IMR-90 (cell line): ENCODE data around the gene BTBD6. TPM values are rescaled to one million over a fixed set of nuclear protein-coding genes. Genes with fewer than 3 reads are reported as not detected.

Experiments used
- ATAC-seq: fragments of 200-7000 bp; cut with Tn5 transposase; 2 replicates; pipeline ENCODE4 v1.9.1; 2020; ENCODE audit warnings: low read depth, mild to moderate bottlenecking, moderate library complexity
- BruUV-seq: library from RNA; stranded (reverse); fragments of 400-500 nt; replicated peaks from 2 replicates; lab custom pipeline; 2021; lab: Mats Ljungman, UMichigan
- CTCF ChIA-PET: fragments of 300-600 bp; formaldehyde crosslinking; extraction: SDS; loops from one replicate; lab custom pipeline; 2021; ENCODE audit warnings: antibody characterized with exemption; lab: Yijun Ruan, JAX
- POLR2A ChIA-PET: fragments of 300-600 bp; sonication (Branson Sonifier 250); formaldehyde crosslinking; loops from one replicate; lab custom pipeline; 2022; ENCODE audit warnings: antibody characterized with exemption; ENCODE audit not compliant: unreplicated experiment; lab: Charles Lee
- DNase-seq: peaks from one replicate; pipeline ENCODE4 v3.0.0; 2013
- H2AFZ ChIP-seq: replicated peaks from 2 replicates; pipeline ENCODE3; 2013; ENCODE audit warnings: low read length, mild to moderate bottlenecking; ENCODE audit not compliant: poor library complexity
- H2AK5ac ChIP-seq: 2 replicates; pipeline ENCODE4 v1.6.1; 2013; ENCODE audit warnings: low read depth, low read length, inconsistent platforms
- H2AK9ac ChIP-seq: replicated peaks from 2 replicates; pipeline ENCODE3; 2013; ENCODE audit warnings: mild to moderate bottlenecking, low read depth, low read length, moderate library complexity; ENCODE audit not compliant: poor library complexity
- H2BK120ac ChIP-seq: 2 replicates; pipeline ENCODE4 v1.6.1; 2013; ENCODE audit warnings: low read depth, low read length, inconsistent platforms
- H2BK15ac ChIP-seq: 3 replicates; pipeline ENCODE4 v1.6.1; 2013; ENCODE audit warnings: low read depth, low read length, inconsistent platforms
- H2BK20ac ChIP-seq: 2 replicates; pipeline ENCODE4 v1.6.1; 2013; ENCODE audit warnings: low read depth, mild to moderate bottlenecking, inconsistent platforms, low read length, moderate library complexity
- H2BK5ac ChIP-seq: 2 replicates; pipeline ENCODE4 v1.6.1; 2013; ENCODE audit warnings: mild to moderate bottlenecking, low read depth, low read length, inconsistent platforms; ENCODE audit not compliant: poor library complexity, severe bottlenecking
- H3K14ac ChIP-seq: replicated peaks from 2 replicates; pipeline ENCODE4 v1.6.1; 2013; ENCODE audit warnings: low read depth, low read length, inconsistent platforms
- H3K18ac ChIP-seq: 2 replicates; pipeline ENCODE4 v1.6.1; 2013; ENCODE audit warnings: low read depth, low read length, control low read depth
- H3K23ac ChIP-seq: 2 replicates; pipeline ENCODE4 v1.6.1; 2013; ENCODE audit warnings: low read depth, low read length, inconsistent platforms
- H3K27ac ChIP-seq: 2 replicates; pipeline ENCODE4 v1.5.1; 2013; ENCODE audit warnings: mild to moderate bottlenecking, control low read depth, low read length; ENCODE audit not compliant: insufficient read depth
- H3K27me3 ChIP-seq: 2 replicates; pipeline ENCODE4 v1.6.1; 2013; ENCODE audit warnings: low read length; ENCODE audit not compliant: control insufficient read depth, insufficient read depth
- H3K36me3 ChIP-seq: 2 replicates; pipeline ENCODE4 v1.6.1; 2013; ENCODE audit warnings: low read length, mixed read lengths; ENCODE audit not compliant: control insufficient read depth, insufficient read depth
- H3K4ac ChIP-seq: 2 replicates; pipeline ENCODE4 v1.6.1; 2013; ENCODE audit warnings: low read depth, low read length, inconsistent platforms
- H3K4me1 ChIP-seq: 2 replicates; pipeline ENCODE4 v1.6.1; 2013; ENCODE audit warnings: low read length, mixed read lengths; ENCODE audit not compliant: control insufficient read depth, insufficient read depth
- H3K4me2 ChIP-seq: 2 replicates; pipeline ENCODE4 v1.6.1; 2013; ENCODE audit warnings: low read depth, mild to moderate bottlenecking, control low read depth, low read length, moderate library complexity
- H3K4me3 ChIP-seq: 2 replicates; pipeline ENCODE4 v1.5.1; 2013; ENCODE audit warnings: low read depth, mild to moderate bottlenecking, control low read depth, low read length, moderate library complexity; ENCODE audit not compliant: insufficient read depth
- H3K56ac ChIP-seq: 2 replicates; pipeline ENCODE4 v1.6.1; 2013; ENCODE audit warnings: low read length, inconsistent platforms; ENCODE audit not compliant: insufficient read depth; ENCODE audit errors: extremely low read depth
- H3K79me1 ChIP-seq, 2 experiments: 2 replicates each; pipeline ENCODE4 v1.6.1; 2013; ENCODE audit warnings: low read length in 2 of 2, inconsistent platforms in 1 of 2, low read depth in 1 of 2
- H3K9ac ChIP-seq: 2 replicates; pipeline ENCODE4 v1.6.1; 2013; ENCODE audit warnings: low read depth, low read length, control low read depth
- H3K9me1 ChIP-seq: 2 replicates; pipeline ENCODE4 v1.6.1; 2013; ENCODE audit warnings: low read length, inconsistent platforms; ENCODE audit not compliant: insufficient read depth
- H3K9me3 ChIP-seq: 2 replicates; pipeline ENCODE4 v1.6.1; 2013; ENCODE audit warnings: low read length; ENCODE audit not compliant: control insufficient read depth, insufficient read depth
- H4K20me1 ChIP-seq: 2 replicates; pipeline ENCODE4 v1.6.1; 2013; ENCODE audit warnings: low read length, inconsistent platforms; ENCODE audit not compliant: insufficient read depth
- H4K5ac ChIP-seq: 2 replicates; pipeline ENCODE4 v1.6.1; 2013; ENCODE audit warnings: mild to moderate bottlenecking, low read depth, low read length, control low read depth
- H4K8ac ChIP-seq, 2 experiments: 2 replicates each; pipeline ENCODE4 v1.6.1; 2013; ENCODE audit warnings: low read depth in 2 of 2, low read length in 2 of 2, control low read depth in 1 of 2, inconsistent platforms in 1 of 2
- H4K91ac ChIP-seq: 2 replicates; pipeline ENCODE4 v1.6.1; 2013; ENCODE audit warnings: low read depth, low read length, inconsistent platforms; ENCODE audit not compliant: insufficient read depth
- CEBPB ChIP-seq: IDR thresholded peaks from 2 replicates; pipeline ENCODE4 v1.6.1; 2012; ENCODE audit warnings: low read depth, low read length, improper control_type of control experiment
- MAZ ChIP-seq: IDR thresholded peaks from 2 replicates; pipeline ENCODE4 v1.6.1; 2012; ENCODE audit warnings: low read depth, mild to moderate bottlenecking, low read length, improper control_type of control experiment, moderate library complexity, borderline replicate concordance
- MXI1 ChIP-seq: IDR thresholded peaks from 2 replicates; pipeline ENCODE4 v1.6.1; 2012; ENCODE audit warnings: low read depth, mild to moderate bottlenecking, low read length, moderate library complexity, borderline replicate concordance
- RAD21 ChIP-seq: IDR thresholded peaks from 2 replicates; pipeline ENCODE4 v1.6.1; 2012; ENCODE audit warnings: low read length, improper control_type of control experiment
- RCOR1 ChIP-seq: IDR thresholded peaks from 2 replicates; pipeline ENCODE4 v1.6.1; 2012; ENCODE audit warnings: mild to moderate bottlenecking, low read length, improper control_type of control experiment; ENCODE audit not compliant: insufficient replicate concordance
- WGBS, 2 experiments: methylation state at CpG; one replicate each; pipeline versions ENCODE4 v1.1.5 to v1.1.7; 2013; ENCODE audit warnings: missing lambda C conversion rate in 2 of 2; ENCODE audit not compliant: insufficient read length in 1 of 2; ENCODE audit errors: extremely low coverage in 2 of 2; 5-methylcytosine and 5-hydroxymethylcytosine counted together
- dilution Hi-C: fragments of 300-500 bp; cut with HindIII; formaldehyde crosslinking; loops from one replicate; pipeline ENCODE4 v1.14.3; 2018; ENCODE audit warnings: low sequenced_read_pairs; ENCODE audit not compliant: unreplicated experiment
- in situ Hi-C: fragments of 300-500 bp; cut with MboI; formaldehyde crosslinking; loops from 3 replicates; pipeline ENCODE4 v1.14.3; 2019; ENCODE audit warnings: low sequenced_read_pairs, inconsistent platforms, mixed read lengths
- intact Hi-C: fragments of 100-400 bp; cut with micrococcal nuclease; formaldehyde crosslinking; loops from 2 replicates; pipeline ENCODE4 v1.10.0; 2022
- polyA plus RNA-seq, 3 experiments: library from polyadenylated mRNA; depleted of rRNA; stranded (reverse); fragments of >200 nt; gene quantifications; 2 replicates each; pipeline ENCODE4 v1.2.3, GENCODE V29; 2012; ENCODE audit warnings: low replicate concordance in 1 of 3
- total RNA-seq: library from RNA; depleted of rRNA; stranded (reverse); fragments of >200 nt; gene quantifications from 2 replicates; pipeline ENCODE4 v1.2.3, GENCODE V29; 2012
- TF ChIP-seq, protein P1 (sequence below): fragments of 150-350 bp; IDR thresholded peaks from 2 replicates; pipeline ENCODE4 v1.6.1; 2017; ENCODE audit warnings: mild to moderate bottlenecking, antibody characterized with exemption, low read length, low read depth
- TF ChIP-seq, protein P2 (sequence below): conservative IDR thresholded peaks from 2 replicates; pipeline ENCODE4 v1.5.1; 2012; ENCODE audit warnings: mild to moderate bottlenecking, low read depth, low read length, improper control_type of control experiment

BTBD6 gene
- total and polyA plus RNA-seq, 2 of the 4 experiments (the other 2 are of a cell fraction) = 33.9 to 43.9 TPM

DNA sequence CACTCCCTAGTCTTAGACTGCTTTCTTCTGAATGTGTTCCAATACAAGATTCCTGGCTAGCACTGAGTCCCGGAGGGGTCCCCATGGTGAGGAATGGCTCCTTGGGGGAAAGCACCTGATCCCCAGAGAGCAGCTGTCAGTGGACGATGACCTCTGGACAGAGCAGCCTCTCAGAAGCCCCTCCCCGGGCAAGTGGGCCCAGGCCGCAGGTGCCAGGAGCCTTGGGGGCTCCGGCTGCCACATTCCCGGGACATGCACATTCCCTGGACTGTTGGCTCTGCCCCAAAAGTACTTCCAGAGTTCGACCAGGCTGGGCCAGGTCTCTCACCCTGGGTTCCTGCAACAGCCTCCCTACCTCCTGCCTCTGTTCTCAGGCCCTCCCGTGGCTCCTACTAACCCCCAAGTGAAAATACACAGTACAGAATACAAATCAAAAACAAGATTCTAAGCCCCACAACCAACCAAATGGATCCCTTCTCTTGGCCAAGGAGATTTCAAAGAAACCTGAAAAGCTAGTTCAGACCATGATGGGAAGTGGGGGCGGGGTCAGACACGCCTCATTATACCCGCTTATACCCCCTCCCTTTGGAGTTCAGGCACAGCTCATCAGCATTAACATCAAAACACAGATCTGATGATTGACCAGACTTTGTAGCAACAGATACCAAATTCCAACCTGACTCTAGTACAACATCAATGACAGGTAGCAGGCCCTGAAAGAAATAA lies 23.3 kb upstream of the BTBD6 start (continued):
- no peak for TF ChIP-seq RCOR1
- TF ChIP-seq CEBPB = no peak
- no peak for TF ChIP-seq RAD21
- no peak for TF ChIP-seq MXI1

DNA sequence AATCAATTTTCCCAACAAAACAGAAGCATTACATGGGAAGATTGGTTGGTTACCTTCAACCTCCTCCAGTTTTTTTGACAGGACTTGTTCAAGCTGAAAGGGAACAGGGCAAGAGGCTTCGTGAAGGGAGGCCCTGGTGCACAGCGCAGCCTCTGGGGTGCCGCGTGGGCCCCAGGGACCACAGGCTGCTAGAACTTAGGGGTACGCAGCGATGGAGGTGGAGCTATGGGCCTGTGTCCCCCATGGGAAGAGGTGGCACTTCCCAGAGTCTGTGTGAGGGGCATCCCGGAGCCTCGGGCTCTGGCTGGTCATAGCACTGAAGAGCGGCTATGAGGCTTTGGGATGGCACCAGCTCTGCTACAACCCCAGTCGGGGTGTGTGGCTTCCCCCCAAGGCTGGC lies 22.1 kb upstream of the BTBD6 start:
- H3K56ac ChIP-seq = no peak overlapping the region
- no TSS peak for BruUV-seq
- H2BK5ac ChIP-seq = no peak overlapping the region
- ATAC-seq = no peak
- no peak overlapping the region for H3K4me2 ChIP-seq
- no peak for DNase-seq
- TF ChIP-seq, protein P1, sequence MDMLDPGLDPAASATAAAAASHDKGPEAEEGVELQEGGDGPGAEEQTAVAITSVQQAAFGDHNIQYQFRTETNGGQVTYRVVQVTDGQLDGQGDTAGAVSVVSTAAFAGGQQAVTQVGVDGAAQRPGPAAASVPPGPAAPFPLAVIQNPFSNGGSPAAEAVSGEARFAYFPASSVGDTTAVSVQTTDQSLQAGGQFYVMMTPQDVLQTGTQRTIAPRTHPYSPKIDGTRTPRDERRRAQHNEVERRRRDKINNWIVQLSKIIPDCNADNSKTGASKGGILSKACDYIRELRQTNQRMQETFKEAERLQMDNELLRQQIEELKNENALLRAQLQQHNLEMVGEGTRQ = no peak
- TF ChIP-seq, protein P2, sequence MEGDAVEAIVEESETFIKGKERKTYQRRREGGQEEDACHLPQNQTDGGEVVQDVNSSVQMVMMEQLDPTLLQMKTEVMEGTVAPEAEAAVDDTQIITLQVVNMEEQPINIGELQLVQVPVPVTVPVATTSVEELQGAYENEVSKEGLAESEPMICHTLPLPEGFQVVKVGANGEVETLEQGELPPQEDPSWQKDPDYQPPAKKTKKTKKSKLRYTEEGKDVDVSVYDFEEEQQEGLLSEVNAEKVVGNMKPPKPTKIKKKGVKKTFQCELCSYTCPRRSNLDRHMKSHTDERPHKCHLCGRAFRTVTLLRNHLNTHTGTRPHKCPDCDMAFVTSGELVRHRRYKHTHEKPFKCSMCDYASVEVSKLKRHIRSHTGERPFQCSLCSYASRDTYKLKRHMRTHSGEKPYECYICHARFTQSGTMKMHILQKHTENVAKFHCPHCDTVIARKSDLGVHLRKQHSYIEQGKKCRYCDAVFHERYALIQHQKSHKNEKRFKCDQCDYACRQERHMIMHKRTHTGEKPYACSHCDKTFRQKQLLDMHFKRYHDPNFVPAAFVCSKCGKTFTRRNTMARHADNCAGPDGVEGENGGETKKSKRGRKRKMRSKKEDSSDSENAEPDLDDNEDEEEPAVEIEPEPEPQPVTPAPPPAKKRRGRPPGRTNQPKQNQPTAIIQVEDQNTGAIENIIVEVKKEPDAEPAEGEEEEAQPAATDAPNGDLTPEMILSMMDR = no peak
- no peak for TF ChIP-seq RCOR1
- no peak for TF ChIP-seq MAZ
- peaks cover 3 to 12% of the 10 kb centered on the region in 2 experiments; a peak in 3 of 4 replicates for H3K79me1 ChIP-seq
- H4K8ac ChIP-seq = no peak overlapping the region
- H3K9me3 ChIP-seq = no peaks in the 10 kb centered on the region
- dilution Hi-C loops (no loop called here), intact Hi-C loops (no loop called here), in situ Hi-C loops (no loop called here)
- H3K9ac ChIP-seq = no peak overlapping the region
- H2BK20ac ChIP-seq = no peak overlapping the region
- no peaks in the 10 kb centered on the region for H3K27me3 ChIP-seq
- H3K23ac ChIP-seq = no peak overlapping the region
- H3K9me1 ChIP-seq = peaks cover 3% of the 10 kb centered on the region; the same call in 1 of the 2 replicates
- H3K27ac ChIP-seq = no peak overlapping the region
- no peak overlapping the region for H2AFZ ChIP-seq
- H4K5ac ChIP-seq = no peak overlapping the region
- CTCF ChIA-PET = no interaction called here
- peaks cover 26% of the 10 kb centered on the region for H3K36me3 ChIP-seq
- no peak overlapping the region for H3K4me3 ChIP-seq
- no peak overlapping the region for H3K14ac ChIP-seq
- WGBS, 2 experiments = 100% methylated on average over 5 of the region's 10 CpGs; no CpG with 5 or more reads in 1 of the 2 experiments
- H3K4me1 ChIP-seq = no peaks in the 10 kb centered on the region
- no peak overlapping the region for H2AK9ac ChIP-seq
- H4K91ac ChIP-seq = no peak overlapping the region
- POLR2A ChIA-PET = no interaction called here
- no peak overlapping the region for H2AK5ac ChIP-seq
- H3K18ac ChIP-seq = no peak overlapping the region
- no peaks in the 10 kb centered on the region; the same call in 1 of the 2 replicates for H4K20me1 ChIP-seq
- no peak overlapping the region for H2BK15ac ChIP-seq
- no peak overlapping the region for H2BK120ac ChIP-seq
- no peak overlapping the region for H3K4ac ChIP-seq
